ENCODE measurements around the gene GARS1.
"Not testable (repeated sequence)": the region's sequence is repeated elsewhere in the genome, so short reads cannot be mapped to it uniquely, and the experiment has no call there.

GARS1 gene

GRCh38 chr7:30566596-30566995, 28.1 kb upstream of the GARS1 start:
- TF ChIP-seq CTCF (IDR thresholded peaks at IDR 0.05; ENCODE audit: borderline replicate concordance, control extremely low read depth, extremely low read depth, insufficient read depth, missing control alignments): no peak
- in situ Hi-C loops (cut with MboI; ENCODE audit: low sequenced_read_pairs, unreplicated experiment): loop anchor here (10.0 to 25.0 kb wide), 2 partner anchors 292 to 404 kb away; no protein-coding TSS in a partner anchor
- DNase-seq (ENCODE audit: low spot score): no peak

DNA sequence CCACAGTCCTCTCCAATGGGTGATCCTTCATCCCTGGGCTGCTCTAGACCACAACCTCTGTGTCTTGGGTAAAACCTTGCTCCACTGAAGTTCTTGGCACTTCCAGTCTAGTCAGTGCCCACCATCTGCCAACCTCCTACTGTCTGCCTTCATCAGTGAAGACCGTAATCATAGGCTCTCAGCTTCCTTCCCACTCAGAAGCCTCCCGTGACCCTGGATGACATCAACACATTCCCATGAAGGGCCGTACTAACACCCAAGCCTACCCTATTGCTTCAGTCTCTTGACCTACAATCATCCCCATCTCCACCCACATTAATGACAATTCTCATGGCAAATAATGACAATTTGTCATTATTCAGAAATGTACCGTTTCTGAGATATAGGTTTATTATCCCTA, 27.6 kb upstream of the GARS1 start:
- no peak for DNase-seq (ENCODE audit: low spot score)
- in situ Hi-C loops (cut with MboI; ENCODE audit: low sequenced_read_pairs, unreplicated experiment): loop anchor here (10.0 to 25.0 kb wide), 2 partner anchors 292 to 405 kb away; no protein-coding TSS in a partner anchor
- TF ChIP-seq CTCF (IDR thresholded peaks at IDR 0.05; ENCODE audit: borderline replicate concordance, control extremely low read depth, extremely low read depth, insufficient read depth, missing control alignments): no peak

GRCh38 chr7:30570238-30570637, 24.4 kb upstream of the GARS1 start:
- not testable (repeated sequence) for DNase-seq (ENCODE audit: low spot score)
- in situ Hi-C loops (cut with MboI; ENCODE audit: low sequenced_read_pairs, unreplicated experiment): loop anchor here (25.0 kb wide), 1 partner anchor 408 kb away; no protein-coding TSS in a partner anchor

- no peak for DNase-seq (ENCODE audit: low spot score)
- no peak for TF ChIP-seq CTCF (IDR thresholded peaks at IDR 0.05; ENCODE audit: borderline replicate concordance, control extremely low read depth, extremely low read depth, insufficient read depth, missing control alignments)
- in situ Hi-C loops (cut with MboI; ENCODE audit: low sequenced_read_pairs, unreplicated experiment): loop anchor here (25.0 kb wide), 1 partner anchor 410 kb away; no protein-coding TSS in a partner anchor
Measured at GRCh38 chr7:30572212-30572841, 22.4 kb upstream of the GARS1 start.

DNA sequence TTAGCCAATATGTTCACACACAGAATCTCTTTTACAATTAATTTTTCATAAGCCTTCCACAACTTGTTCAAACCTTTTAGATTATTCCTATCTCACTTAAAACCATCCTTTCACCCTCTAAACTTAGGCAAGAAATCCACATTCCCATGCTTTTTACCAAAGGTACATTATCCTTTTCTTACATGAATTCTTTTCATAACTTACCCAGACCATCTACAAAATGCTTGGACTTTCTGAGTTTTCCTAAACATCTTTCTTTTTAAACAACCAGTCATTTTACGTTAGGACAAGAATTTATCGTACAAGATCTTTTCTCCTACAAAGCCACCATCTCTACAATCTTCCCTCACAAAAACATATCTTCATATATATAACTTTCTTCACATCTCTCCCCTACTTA, 18.8 kb upstream of the GARS1 start:
- no peak for TF ChIP-seq CTCF (IDR thresholded peaks at IDR 0.05; ENCODE audit: borderline replicate concordance, control extremely low read depth, extremely low read depth, insufficient read depth, missing control alignments)
- no peak for DNase-seq (ENCODE audit: low spot score)
- in situ Hi-C loops (cut with MboI; ENCODE audit: low sequenced_read_pairs, unreplicated experiment): no loop called here

- no peak for TF ChIP-seq CTCF (IDR thresholded peaks at IDR 0.05; ENCODE audit: borderline replicate concordance, control extremely low read depth, extremely low read depth, insufficient read depth, missing control alignments)
- in situ Hi-C loops (cut with MboI; ENCODE audit: low sequenced_read_pairs, unreplicated experiment): no loop called here
Measured at GRCh38 chr7:30583181-30583580, 11.5 kb upstream of the GARS1 start.

GRCh38 chr7:30584415-30584814, 10.3 kb upstream of the GARS1 start:
- TF ChIP-seq CTCF (IDR thresholded peaks at IDR 0.05; ENCODE audit: borderline replicate concordance, control extremely low read depth, extremely low read depth, insufficient read depth, missing control alignments): no peak
- DNase-seq (ENCODE audit: low spot score): no peak
- in situ Hi-C loops (cut with MboI; ENCODE audit: low sequenced_read_pairs, unreplicated experiment): no loop called here

More at GRCh38 chr7:30583181-30583580, 11.5 kb upstream of the GARS1 start:
- no peak for DNase-seq (ENCODE audit: low spot score)

Data from GM13976 (cell line).